GM21786 (cell line): ENCODE results near the gene KLHL41.
"Not testable (repeated sequence)": the region's sequence is repeated elsewhere in the genome, so short reads cannot be mapped to it uniquely, and the experiment has no call there.

Source experiments
- ATAC-seq: cut with Tn5 transposase; IDR thresholded peaks from one replicate; pipeline ENCODE4 v1.9.1; 2021; ENCODE audit not compliant: unreplicated experiment

KLHL41 gene

DNA sequence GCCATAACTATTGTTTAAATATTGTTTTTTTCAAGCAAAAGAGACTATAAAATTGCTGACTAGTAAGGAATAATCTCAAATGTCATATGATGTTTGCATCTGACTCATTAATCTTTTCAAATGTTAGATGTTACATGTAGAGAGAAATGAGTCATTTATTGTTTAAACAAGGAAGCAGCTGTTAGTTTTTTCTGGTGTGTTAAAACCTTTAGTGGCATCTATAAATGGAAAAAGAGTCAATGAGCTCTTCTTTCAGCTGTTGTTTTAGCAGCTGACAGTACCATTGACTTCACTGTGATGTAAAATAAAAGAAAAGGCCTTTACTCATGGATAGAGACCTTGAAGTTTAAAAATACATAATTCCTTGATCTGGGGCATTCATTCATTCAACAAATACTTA lies 1.8 kb upstream of the KLHL41 start:
- ATAC-seq = no peak

GRCh38 chr2:169509955-169510354 lies 453 bp downstream of the KLHL41 start:
- no peak for ATAC-seq

DNA sequence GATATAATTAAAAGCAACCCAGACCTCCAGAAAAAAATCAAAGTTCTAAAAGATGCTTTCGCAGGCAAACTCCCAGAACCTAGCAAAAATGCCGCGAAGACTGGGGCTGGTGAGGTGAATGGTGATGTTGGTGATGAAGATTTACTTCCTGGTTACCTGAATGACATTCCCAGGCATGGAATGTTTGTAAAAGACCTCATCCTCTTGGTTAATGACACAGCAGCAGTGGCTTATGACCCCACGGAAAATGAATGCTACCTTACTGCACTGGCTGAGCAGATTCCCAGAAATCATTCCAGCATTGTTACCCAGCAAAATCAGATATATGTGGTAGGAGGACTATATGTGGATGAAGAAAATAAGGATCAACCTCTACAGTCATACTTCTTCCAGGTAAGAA lies 994 bp downstream of the KLHL41 start:
- ATAC-seq = no peak

GRCh38 chr2:169511818-169512217 lies 2.3 kb downstream of the KLHL41 start:
- ATAC-seq = no peak

DNA sequence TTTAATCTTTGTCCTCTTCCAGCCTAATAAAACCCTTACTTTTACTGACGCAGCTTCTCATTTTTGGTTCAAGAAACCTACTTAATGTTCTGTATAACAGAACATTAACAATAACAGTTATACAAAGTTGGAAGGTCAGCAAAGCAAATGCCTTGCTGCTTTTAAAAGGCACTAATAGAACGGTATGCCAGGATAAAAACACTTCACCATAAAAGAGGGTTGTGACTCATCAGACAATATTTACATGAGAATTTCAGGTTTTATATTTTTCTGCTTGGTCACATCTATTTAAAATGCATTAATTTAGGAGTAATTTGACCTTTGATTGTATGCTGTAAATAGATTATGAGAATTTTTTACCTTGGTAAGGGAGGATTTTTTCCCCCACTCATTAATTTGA lies 3.0 kb downstream of the KLHL41 start:
- no peak for ATAC-seq

- ATAC-seq = no peak
Measured at GRCh38 chr2:169513094-169513493, 3.6 kb downstream of the KLHL41 start.

- no peak for ATAC-seq
Measured at GRCh38 chr2:169513926-169514325, 4.4 kb downstream of the KLHL41 start.

DNA sequence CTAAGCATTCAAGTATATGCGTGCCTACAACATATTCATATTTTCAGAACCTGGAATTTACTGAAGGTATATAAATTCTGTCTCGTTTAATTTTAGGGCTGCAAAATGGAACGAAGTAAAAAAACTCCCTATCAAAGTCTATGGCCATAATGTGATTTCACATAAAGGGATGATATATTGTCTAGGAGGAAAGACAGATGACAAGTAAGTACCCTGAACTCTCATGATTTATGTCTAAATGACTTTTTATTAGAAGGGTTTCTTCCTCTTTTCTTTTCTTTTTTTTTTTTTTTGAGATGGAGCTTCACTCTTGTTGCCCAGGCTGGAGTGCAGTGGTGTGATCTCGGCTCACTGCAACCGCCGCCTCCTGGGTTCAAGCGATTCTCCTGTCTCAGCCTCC lies 5.3 kb downstream of the KLHL41 start:
- not testable (repeated sequence) for ATAC-seq

GRCh38 chr2:169516488-169516995 lies 7.0 kb downstream of the KLHL41 start:
- not testable (repeated sequence) for ATAC-seq

DNA sequence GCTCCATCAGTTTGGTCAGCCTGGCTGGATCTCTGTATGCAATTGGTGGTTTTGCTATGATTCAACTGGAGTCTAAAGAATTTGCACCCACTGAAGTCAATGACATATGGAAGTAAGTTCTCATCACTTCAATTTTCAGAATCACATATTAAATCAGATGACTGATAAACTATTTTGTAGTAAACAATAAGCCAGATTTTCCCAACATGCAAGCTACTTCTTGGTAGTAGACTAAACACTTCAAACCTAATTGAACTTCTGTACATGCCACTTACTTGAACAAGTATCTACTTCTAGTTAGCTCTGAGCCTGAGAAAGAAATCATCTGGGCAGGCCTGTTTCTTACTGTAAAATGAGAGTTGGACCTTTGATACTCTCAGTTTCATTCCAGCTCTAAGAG lies 11.4 kb downstream of the KLHL41 start:
- ATAC-seq = no peak

- no peak for ATAC-seq
Measured at GRCh38 chr2:169523681-169524080, 14.2 kb downstream of the KLHL41 start.

DNA sequence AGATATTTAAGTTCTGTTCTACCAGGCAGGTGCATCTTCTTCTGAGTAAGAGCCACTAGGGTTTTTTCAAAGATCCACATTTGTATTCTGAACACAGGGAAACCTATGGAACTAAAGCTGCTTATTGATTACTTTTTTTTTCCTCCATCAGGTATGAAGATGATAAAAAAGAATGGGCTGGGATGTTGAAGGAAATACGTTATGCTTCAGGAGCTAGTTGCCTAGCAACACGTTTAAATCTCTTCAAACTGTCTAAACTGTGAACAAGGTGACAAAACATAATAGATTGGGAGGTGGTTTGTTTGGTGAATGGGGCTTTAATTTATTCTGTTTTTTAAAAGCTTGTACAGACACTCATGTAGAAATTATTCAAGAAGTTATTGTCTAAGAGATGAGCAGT lies 15.9 kb downstream of the KLHL41 start:
- no peak for ATAC-seq

DNA sequence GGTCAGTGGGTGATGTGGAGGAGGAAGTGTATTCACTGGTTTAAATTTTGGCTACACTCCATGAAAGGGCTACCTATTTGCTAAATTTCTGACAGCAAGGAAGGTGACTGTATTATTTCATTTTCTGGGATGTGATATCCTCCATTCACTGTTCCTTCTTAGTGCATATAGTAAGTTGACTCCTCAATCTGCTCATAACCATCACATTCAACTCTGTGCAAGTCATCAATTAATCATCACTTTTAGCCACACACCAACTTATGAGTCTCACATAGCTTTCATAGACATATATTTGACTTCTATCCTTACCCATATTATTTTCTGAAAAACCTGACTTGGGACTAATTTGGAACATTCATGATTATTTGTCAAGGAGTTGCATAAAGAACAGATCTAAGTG lies 16.9 kb downstream of the KLHL41 start:
- ATAC-seq = no peak

GRCh38 chr2:169528271-169528701 lies 18.8 kb downstream of the KLHL41 start:
- peak; percentile 87 for ATAC-seq

DNA sequence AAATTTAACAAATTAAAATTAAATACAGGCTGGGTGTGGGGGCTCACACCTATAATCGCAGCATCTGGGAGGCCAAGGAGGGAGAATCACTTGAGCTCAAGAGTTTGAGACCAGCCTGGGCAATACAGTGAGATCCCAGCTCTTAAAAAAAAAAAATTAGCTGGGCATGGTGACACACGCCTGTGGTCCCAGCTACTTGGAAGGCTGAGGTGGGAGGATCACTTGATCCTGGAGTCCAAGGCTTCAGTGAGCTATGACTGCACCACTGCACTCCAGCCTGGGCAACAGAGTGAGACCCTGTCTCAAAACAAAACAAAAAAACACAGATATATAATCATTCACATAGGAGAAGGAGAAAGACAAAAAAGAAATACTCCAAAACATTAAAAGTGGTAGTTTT lies 30.0 kb downstream of the KLHL41 start:
- ATAC-seq = not testable (repeated sequence)

DNA sequence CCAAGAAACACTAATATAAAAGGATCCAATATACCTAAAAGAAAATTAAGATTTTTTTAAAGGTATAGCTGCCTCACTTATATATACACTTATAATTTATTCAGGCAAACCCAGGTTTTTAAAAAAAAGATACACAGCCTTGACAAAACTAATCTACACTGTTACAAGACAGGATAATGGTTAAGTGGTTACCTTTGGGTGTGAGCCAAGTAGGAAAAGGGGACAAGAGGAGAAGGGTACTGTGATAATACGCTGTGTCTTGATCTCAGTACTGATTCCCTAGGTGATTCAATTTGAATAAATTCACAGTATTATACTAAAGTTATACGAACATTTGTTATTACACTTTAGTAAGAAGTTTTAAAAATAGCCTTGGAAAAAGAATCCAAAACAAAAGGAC lies 30.6 kb downstream of the KLHL41 start:
- ATAC-seq = no peak

GRCh38 chr2:169542433-169542832 lies 32.9 kb downstream of the KLHL41 start:
- ATAC-seq = no peak

- no peak for ATAC-seq
Measured at GRCh38 chr2:169546756-169547155, 37.3 kb downstream of the KLHL41 start.

GRCh38 chr2:169561364-169561763 lies 51.9 kb downstream of the KLHL41 start:
- ATAC-seq = no peak

DNA sequence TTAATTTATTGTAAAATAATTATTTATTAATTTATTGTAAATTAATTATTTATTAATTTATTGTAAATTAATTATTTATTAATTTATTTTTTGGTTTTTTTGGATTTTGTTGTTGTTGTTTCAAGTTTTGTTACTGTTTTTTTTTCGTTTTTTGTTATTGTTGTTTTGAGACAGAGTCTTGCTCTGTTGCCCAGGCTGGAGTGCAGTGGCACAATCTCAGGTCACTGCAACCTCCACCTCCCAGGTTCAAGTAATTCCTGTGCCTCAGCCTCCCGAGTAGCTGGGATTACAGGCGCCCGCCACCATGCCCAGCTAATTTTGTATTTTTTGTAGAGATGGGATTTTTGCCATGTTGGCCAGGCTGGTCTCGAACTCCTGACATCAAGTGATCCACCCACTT lies 52.6 kb downstream of the KLHL41 start:
- not testable (repeated sequence) for ATAC-seq

DNA sequence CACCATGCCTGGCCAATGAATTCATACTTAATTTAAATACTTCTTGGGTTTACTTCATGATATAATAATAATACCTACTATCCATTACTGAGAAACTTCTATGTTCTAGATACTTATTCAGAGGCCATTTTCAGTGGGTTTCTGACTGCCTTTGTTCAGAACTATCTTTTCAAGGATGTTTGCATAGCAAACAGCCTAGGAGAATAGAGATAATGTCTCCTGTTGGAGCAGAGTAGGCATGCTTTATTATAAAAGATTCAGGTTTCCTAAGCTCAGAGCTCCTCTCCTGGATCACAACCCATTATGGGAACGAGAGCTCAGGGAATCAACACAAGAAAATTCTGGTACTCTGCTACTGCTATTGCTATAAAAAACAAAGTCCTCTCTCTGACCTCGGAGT lies 53.0 kb downstream of the KLHL41 start:
- ATAC-seq = no peak

DNA sequence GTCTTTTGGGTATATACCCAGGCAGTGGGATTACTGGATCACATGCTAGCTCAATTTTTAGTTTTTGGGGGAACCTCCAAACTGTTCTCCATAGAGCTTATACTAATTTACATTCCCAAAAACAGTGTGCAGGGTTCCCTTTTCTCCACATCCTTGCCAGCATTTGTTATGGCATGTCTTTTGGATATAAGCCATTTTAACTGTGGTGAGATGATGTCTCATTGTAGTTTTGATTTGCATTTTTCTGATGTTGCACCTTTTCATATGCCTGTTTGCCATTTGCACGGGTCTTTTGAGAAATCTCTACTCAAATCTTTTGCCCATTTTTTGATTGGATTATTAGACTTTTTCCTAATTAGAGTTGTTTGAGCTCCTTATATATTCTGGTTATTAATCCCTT lies 56.2 kb downstream of the KLHL41 start:
- ATAC-seq = no peak

GRCh38 chr2:169569948-169570347 lies 60.4 kb downstream of the KLHL41 start:
- ATAC-seq = no peak

DNA sequence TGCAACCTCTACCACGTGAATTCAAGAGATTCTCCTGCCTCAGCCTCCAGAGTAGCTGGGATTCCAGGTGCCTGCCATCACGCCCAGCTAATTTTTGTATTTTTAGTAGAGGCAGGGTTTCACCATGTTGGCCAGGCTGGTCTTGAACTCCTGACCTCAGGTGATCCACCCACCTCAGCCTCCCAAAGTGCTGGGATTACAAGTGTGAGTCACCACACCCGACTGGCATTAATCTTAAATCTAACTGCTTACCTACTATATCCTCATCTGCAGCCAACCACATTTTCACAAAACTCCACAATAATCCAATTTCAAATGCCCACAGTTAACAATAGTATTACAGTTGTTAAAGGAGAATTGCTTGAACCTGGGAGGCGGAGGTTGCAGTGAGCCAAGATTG lies 61.2 kb downstream of the KLHL41 start:
- not testable (repeated sequence) for ATAC-seq
